MM.1S (cell line): Measurements from ENCODE around the gene SRSF3.

Experiments used
- CTCF ChIP-seq: fragments of 300-600 bp; sonication (generic); IDR thresholded peaks from 2 replicates; pipeline ENCODE4 v1.5.1; 2016; ENCODE audit warnings: antibody characterized with exemption, low read length, mixed read lengths
- EZH2 ChIP-seq: fragments of 300-600 bp; sonication (generic); optimal IDR thresholded peaks from 2 replicates; pipeline ENCODE3; 2017; ENCODE audit warnings: low read depth, mild to moderate bottlenecking, antibody characterized with exemption, low read length, mixed read lengths

- TF ChIP-seq CTCF, result no peak
- no peak for TF ChIP-seq EZH2
These were observed 22.8 kb downstream of the SRSF3 start for GRCh38 chr6:36616893-36617521.
